H9 (cell line): ENCODE results near the gene MYO1E. TPM values are rescaled to one million over a fixed set of nuclear protein-coding genes. Genes with fewer than 3 reads are reported as not detected.
A peak's percentile ranks its signal among the peaks of the same experiment; 100 is the strongest.

Source experiments
- DNase-seq: peaks from one replicate; pipeline ENCODE4 v3.0.0-alpha.2; 2017
- H2AFZ ChIP-seq: one replicate; pipeline ENCODE4 v1.6.1; 2013; ENCODE audit warnings: mild to moderate bottlenecking, low read length, control low read depth, moderate library complexity
- H2AK5ac ChIP-seq: 2 replicates; pipeline ENCODE4 v1.6.1; 2013; ENCODE audit warnings: low read length, control low read depth, mixed read lengths; ENCODE audit not compliant: insufficient read length
- H2BK120ac ChIP-seq: one replicate; pipeline ENCODE4 v1.6.1; 2013; ENCODE audit warnings: low read depth, mild to moderate bottlenecking, low read length, control low read depth, inconsistent platforms; ENCODE audit not compliant: poor library complexity, severe bottlenecking
- H2BK12ac ChIP-seq: 2 replicates; pipeline ENCODE4 v1.6.1; 2013; ENCODE audit warnings: low read length, control low read depth, mixed read lengths, low read depth; ENCODE audit not compliant: insufficient read length
- H2BK15ac ChIP-seq: 2 replicates; pipeline ENCODE4 v1.6.1; 2013; ENCODE audit warnings: low read depth, low read length, control low read depth
- H2BK20ac ChIP-seq: one replicate; pipeline ENCODE4 v1.6.1; 2013; ENCODE audit warnings: low read depth, mild to moderate bottlenecking, low read length, control low read depth, inconsistent platforms; ENCODE audit not compliant: poor library complexity, severe bottlenecking
- H2BK5ac ChIP-seq: 2 replicates; pipeline ENCODE4 v1.6.1; 2013; ENCODE audit warnings: low read length, control low read depth, mixed read lengths; ENCODE audit not compliant: insufficient read length
- H3K14ac ChIP-seq: 2 replicates; pipeline ENCODE4 v1.6.1; 2013; ENCODE audit warnings: low read length, control low read depth; ENCODE audit not compliant: insufficient read depth
- H3K18ac ChIP-seq: 2 replicates; pipeline ENCODE4 v1.6.1; 2013; ENCODE audit warnings: low read depth, mild to moderate bottlenecking, mixed read lengths, low read length, control low read depth; ENCODE audit not compliant: insufficient read length
- H3K23ac ChIP-seq: 2 replicates; pipeline ENCODE4 v1.6.1; 2013; ENCODE audit warnings: low read length, control low read depth, mixed read lengths, low read depth; ENCODE audit not compliant: insufficient read length
- H3K23me2 ChIP-seq: 2 replicates; pipeline ENCODE4 v1.6.1; 2013; ENCODE audit warnings: low read depth, mild to moderate bottlenecking, mixed read lengths, low read length, control low read depth; ENCODE audit not compliant: insufficient read length, poor library complexity, severe bottlenecking
- H3K27ac ChIP-seq: 2 replicates; pipeline ENCODE4 v1.5.1; 2013; ENCODE audit warnings: low read length, control low read depth, mixed read lengths, low read depth; ENCODE audit not compliant: insufficient read length
- H3K27me3 ChIP-seq: 2 replicates; pipeline ENCODE4 v1.6.1; 2013; ENCODE audit warnings: low read length, control low read depth, inconsistent platforms; ENCODE audit not compliant: insufficient read depth
- H3K4ac ChIP-seq: 2 replicates; pipeline ENCODE4 v1.6.1; 2013; ENCODE audit warnings: low read depth, mild to moderate bottlenecking, control low read depth, inconsistent platforms, low read length, moderate library complexity
- H3K4me1 ChIP-seq: 2 replicates; pipeline ENCODE4 v1.6.1; 2013; ENCODE audit warnings: low read length, control low read depth, inconsistent platforms; ENCODE audit not compliant: insufficient read depth
- H3K4me2 ChIP-seq: 2 replicates; pipeline ENCODE4 v1.6.1; 2013; ENCODE audit warnings: low read length, control low read depth, mixed read lengths; ENCODE audit not compliant: insufficient read length, insufficient read depth
- H3K56ac ChIP-seq: 2 replicates; pipeline ENCODE4 v1.6.1; 2013; ENCODE audit warnings: low read depth, mild to moderate bottlenecking, mixed read lengths, low read length, control low read depth; ENCODE audit not compliant: insufficient read length
- H3K79me1 ChIP-seq: 2 replicates; pipeline ENCODE4 v1.6.1; 2013; ENCODE audit warnings: low read depth, mild to moderate bottlenecking, moderate library complexity, low read length, control low read depth, inconsistent platforms; ENCODE audit not compliant: insufficient read depth, poor library complexity, severe bottlenecking
- H3K79me2 ChIP-seq: 2 replicates; pipeline ENCODE4 v1.6.1; 2013; ENCODE audit warnings: low read length, control low read depth, inconsistent platforms; ENCODE audit not compliant: insufficient read depth
- H3K9ac ChIP-seq: 2 replicates; pipeline ENCODE4 v1.6.1; 2013; ENCODE audit warnings: low read length, control low read depth, mixed read lengths; ENCODE audit not compliant: insufficient read length; ENCODE audit errors: extremely low read depth
- H3K9me3 ChIP-seq: one replicate; pipeline ENCODE4 v1.6.1; 2013; ENCODE audit warnings: low read depth, low read length, inconsistent platforms; ENCODE audit not compliant: control insufficient read depth
- H3T11ph ChIP-seq: one replicate; pipeline ENCODE4 v1.6.1; 2013; ENCODE audit warnings: mild to moderate bottlenecking, low read length, control low read depth, inconsistent platforms
- H4K20me1 ChIP-seq: one replicate; pipeline ENCODE4 v1.6.1; 2013; ENCODE audit not compliant: control insufficient read depth, insufficient read length, insufficient read depth
- H4K5ac ChIP-seq: 2 replicates; pipeline ENCODE4 v1.6.1; 2013; ENCODE audit warnings: low read depth, mild to moderate bottlenecking, mixed read lengths, low read length, control low read depth; ENCODE audit not compliant: insufficient read length
- H4K8ac ChIP-seq: replicated peaks from 2 replicates; pipeline ENCODE4 v1.6.1; 2013; ENCODE audit warnings: low read length, control low read depth, mixed read lengths, low read depth; ENCODE audit not compliant: insufficient read length
- H4K91ac ChIP-seq: 2 replicates; pipeline ENCODE4 v1.6.1; 2013; ENCODE audit warnings: low read depth, mild to moderate bottlenecking, moderate library complexity, mixed read lengths, low read length, control low read depth; ENCODE audit not compliant: insufficient read length
- H3K27ac Mint-ChIP-seq, 3 experiments: 2 replicates in 2 of 3; 3 replicates in 1 of 3; pipeline ENCODE4 v1.8.0; 2020 to 2021; ENCODE audit warnings: mixed read lengths in 3 of 3, mild to moderate bottlenecking in 1 of 3, moderate library complexity in 1 of 3
- H3K27me3 Mint-ChIP-seq: 2 replicates; pipeline ENCODE4 v1.8.0; 2021; ENCODE audit warnings: low read depth, mild to moderate bottlenecking, moderate library complexity, mixed read lengths
- H3K36me3 Mint-ChIP-seq, 3 experiments: 2 replicates in 2 of 3; 3 replicates in 1 of 3; pipeline ENCODE4 v1.8.0; 2020 to 2021; ENCODE audit warnings: low read depth in 3 of 3, mixed read lengths in 3 of 3; ENCODE audit not compliant: insufficient read depth in 1 of 3
- H3K4me1 Mint-ChIP-seq, 2 experiments: 2 replicates each; pipeline ENCODE4 v1.8.0; 2020; ENCODE audit warnings: mixed read lengths in 2 of 2
- H3K4me3 Mint-ChIP-seq, 2 experiments: 2 replicates in 1 of 2; 3 replicates in 1 of 2; pipeline ENCODE4 v1.8.0; 2020 to 2021; ENCODE audit warnings: mild to moderate bottlenecking in 2 of 2, mixed read lengths in 2 of 2, moderate library complexity in 1 of 2
- H3K9me3 Mint-ChIP-seq, 2 experiments: 2 replicates in 1 of 2; 3 replicates in 1 of 2; pipeline ENCODE4 v1.8.0; 2020; ENCODE audit warnings: mild to moderate bottlenecking in 2 of 2, mixed read lengths in 2 of 2, moderate library complexity in 1 of 2
- WGBS: extraction: QIAGEN DNeasy Blood & Tissue Kit; methylation state at CpG from one replicate; pipeline ENCODE4 v1.1.7; 2013; ENCODE audit warnings: missing lambda C conversion rate, low lambda C conversion rate, mixed read lengths; ENCODE audit not compliant: insufficient read length; ENCODE audit errors: extremely low coverage; 5-methylcytosine and 5-hydroxymethylcytosine counted together
- total RNA-seq: library from RNA; stranded (reverse); gene quantifications from 2 replicates; pipeline ENCODE4 v1.2.1, GENCODE V29; 2021
- TF ChIP-seq, protein P1 (sequence below): fragments of 200-600 bp; sonication (generic); conservative IDR thresholded peaks from 3 replicates; pipeline ENCODE4 v1.8.0; 2021; ENCODE audit warnings: antibody characterized with exemption, mild to moderate bottlenecking

Gene MYO1E
- total RNA-seq, 1 experiment from 2014 or later = 235 TPM

DNA sequence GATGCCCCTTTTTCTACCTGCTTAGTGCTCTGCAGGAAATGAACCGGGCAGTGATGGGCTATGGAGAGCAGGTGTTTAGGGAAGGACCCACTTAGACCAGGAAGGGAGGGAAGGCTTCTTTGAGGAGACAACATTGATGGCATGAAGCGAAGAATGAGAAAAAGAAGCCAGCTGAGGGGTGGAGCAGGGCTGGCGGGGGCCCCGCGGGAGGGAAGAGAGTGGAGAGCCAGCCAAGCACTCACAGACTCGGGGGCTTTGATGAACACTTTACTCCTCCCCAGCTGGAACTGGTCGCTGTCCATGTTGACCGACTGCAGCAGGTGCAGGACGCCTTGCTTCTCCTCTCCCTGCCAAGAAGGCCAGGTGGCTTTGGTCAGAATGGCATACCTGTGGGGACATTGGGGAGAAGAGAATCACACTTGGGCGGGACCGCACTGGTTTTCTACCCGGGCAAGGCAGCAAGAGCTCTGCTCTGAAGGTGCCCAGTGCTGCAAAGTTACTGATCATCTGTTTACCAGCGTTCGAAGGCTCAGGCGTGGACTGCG is 194.4 kb downstream of the MYO1E start:
- Histone ChIP-seq H3K27ac (no peak overlapping the region), H2BK12ac (no peak overlapping the region), H3K79me1 (no peaks in the 10 kb centered on the region), H2BK20ac (no peak overlapping the region), H3K79me2 (no peaks in the 10 kb centered on the region), H2AFZ (no peak overlapping the region), H3K9me3 (peaks cover 5% of the 10 kb centered on the region), H3K18ac (no peak overlapping the region), H3K14ac (no peak overlapping the region), H3T11ph (no peak overlapping the region), H3K4me2 (no peak overlapping the region), H3K23ac (no peak overlapping the region), H3K9ac (no peak overlapping the region), H3K4me1 (0 out of 2 replicates have a peak, but pooled peaks cover 2% of the 10 kb centered on the region), H3K27me3 (no peaks in the 10 kb centered on the region), H2BK5ac (no peak overlapping the region), H2BK15ac (no peak overlapping the region), H4K5ac (no peak overlapping the region), H3K56ac (no peak overlapping the region), H3K23me2 (no peaks in the 10 kb centered on the region), H2AK5ac (no peak overlapping the region), H4K91ac (no peak overlapping the region), H3K4ac (no peak overlapping the region), H2BK120ac (no peak overlapping the region), H4K8ac (no peak overlapping the region), H4K20me1 (no peaks in the 10 kb centered on the region)
- Mint-ChIP-seq H3K4me1 (peaks cover 2 to 9% of the 10 kb centered on the region in 2 experiments; a peak in 3 of 4 replicates), H3K27me3 (no peaks in the 10 kb centered on the region), H3K4me3 (no peak overlapping the region), H3K9me3 (peaks cover under 1 to 3% of the 10 kb centered on the region in 2 experiments; a peak in 2 of 5 replicates), H3K27ac (peak overlapping the region in 1 of 3 experiments; percentile 23; a peak in 2 of 7 replicates), H3K36me3 (peaks cover 16 to 72% (median 50%) of the 10 kb centered on the region in 3 experiments; a peak in 6 of 7 replicates)
- no CpG with 5 or more reads among the region's 16 CpGs for WGBS
- TF ChIP-seq, protein P1, sequence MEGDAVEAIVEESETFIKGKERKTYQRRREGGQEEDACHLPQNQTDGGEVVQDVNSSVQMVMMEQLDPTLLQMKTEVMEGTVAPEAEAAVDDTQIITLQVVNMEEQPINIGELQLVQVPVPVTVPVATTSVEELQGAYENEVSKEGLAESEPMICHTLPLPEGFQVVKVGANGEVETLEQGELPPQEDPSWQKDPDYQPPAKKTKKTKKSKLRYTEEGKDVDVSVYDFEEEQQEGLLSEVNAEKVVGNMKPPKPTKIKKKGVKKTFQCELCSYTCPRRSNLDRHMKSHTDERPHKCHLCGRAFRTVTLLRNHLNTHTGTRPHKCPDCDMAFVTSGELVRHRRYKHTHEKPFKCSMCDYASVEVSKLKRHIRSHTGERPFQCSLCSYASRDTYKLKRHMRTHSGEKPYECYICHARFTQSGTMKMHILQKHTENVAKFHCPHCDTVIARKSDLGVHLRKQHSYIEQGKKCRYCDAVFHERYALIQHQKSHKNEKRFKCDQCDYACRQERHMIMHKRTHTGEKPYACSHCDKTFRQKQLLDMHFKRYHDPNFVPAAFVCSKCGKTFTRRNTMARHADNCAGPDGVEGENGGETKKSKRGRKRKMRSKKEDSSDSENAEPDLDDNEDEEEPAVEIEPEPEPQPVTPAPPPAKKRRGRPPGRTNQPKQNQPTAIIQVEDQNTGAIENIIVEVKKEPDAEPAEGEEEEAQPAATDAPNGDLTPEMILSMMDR = no peak
- DNase-seq = no peak
